ENCODE results near the gene TMEM184C. TPM values are rescaled to one million over a fixed set of nuclear protein-coding genes. Genes with fewer than 3 reads are reported as not detected.
A peak's percentile ranks its signal among the peaks of the same experiment; 100 is the strongest.

TMEM184C gene
- total RNA-seq, 1 experiment from 2014 or later, result 43.8 TPM

- Histone ChIP-seq H2AFZ (ENCODE audit: low read length) (no peak overlapping the region), H3K14ac (ENCODE audit: insufficient read depth, low read length) (no peak overlapping the region), H2BK20ac (ENCODE audit: low read depth, low read length, poor library complexity, severe bottlenecking) (no peak overlapping the region), H3K9ac (ENCODE audit: extremely low read depth, insufficient read length, low read length) (no peak overlapping the region), H3K9me3 (ENCODE audit: control insufficient read depth, low read depth, low read length) (no peaks in the 10 kb centered on the region), H3K4me1 (ENCODE audit: insufficient read depth, low read length) (no peaks in the 10 kb centered on the region; the same call in 1 of the 2 replicates), H3K23ac (ENCODE audit: insufficient read length, low read depth, low read length) (no peak overlapping the region), H3K56ac (ENCODE audit: insufficient read length, low read depth, low read length) (no peak overlapping the region), H4K20me1 (ENCODE audit: control insufficient read depth, insufficient read depth, insufficient read length) (no peaks in the 10 kb centered on the region), H2BK12ac (ENCODE audit: insufficient read length, low read depth, low read length) (no peak overlapping the region), H3K79me2 (ENCODE audit: insufficient read depth, low read length) (no peaks in the 10 kb centered on the region), H2AK5ac (ENCODE audit: insufficient read length, low read length) (no peak overlapping the region), H3K4me2 (ENCODE audit: insufficient read depth, insufficient read length, low read length) (no peak overlapping the region), H4K8ac (replicated peaks; ENCODE audit: insufficient read length, low read depth, low read length) (no peak overlapping the region), H3T11ph (ENCODE audit: low read length) (no peak overlapping the region), H4K5ac (ENCODE audit: insufficient read length, low read depth, low read length) (no peak overlapping the region), H4K91ac (ENCODE audit: insufficient read length, low read depth, low read length) (no peak overlapping the region), H2BK15ac (ENCODE audit: low read depth, low read length) (no peak overlapping the region), H3K27ac (ENCODE audit: insufficient read length, low read depth, low read length) (no peak overlapping the region), H2BK5ac (ENCODE audit: insufficient read length, low read length) (no peak overlapping the region), H2BK120ac (ENCODE audit: low read depth, low read length, poor library complexity, severe bottlenecking) (no peak overlapping the region), H3K18ac (ENCODE audit: insufficient read length, low read depth, low read length) (no peak overlapping the region), H3K23me2 (ENCODE audit: insufficient read length, low read depth, low read length, poor library complexity, severe bottlenecking) (no peaks in the 10 kb centered on the region), H3K4ac (ENCODE audit: low read depth, low read length) (no peak overlapping the region), H3K79me1 (ENCODE audit: insufficient read depth, low read depth, low read length, poor library complexity, severe bottlenecking) (no peaks in the 10 kb centered on the region), H3K27me3 (ENCODE audit: insufficient read depth, low read length) (no peaks in the 10 kb centered on the region)
- no peak for DNase-seq
- Mint-ChIP-seq H3K27me3 (ENCODE audit: low read depth) (no peaks in the 10 kb centered on the region), H3K27ac (peak overlapping the region; percentile 22 to 89 (median 77); a peak in 5 of 7 replicates), H3K4me3 (peak overlapping the region in 1 of 2 experiments; percentile 48; a peak in 2 of 5 replicates), H3K36me3 (ENCODE audit: insufficient read depth in 1 of 3, low read depth in 3 of 3) (peaks cover 16 to 65% (median 41%) of the 10 kb centered on the region in 3 experiments; a peak in 6 of 7 replicates), H3K4me1 (peaks cover 26 to 34% of the 10 kb centered on the region in 2 experiments), H3K9me3 (no peaks in the 10 kb centered on the region)
- no CpG with 5 or more reads among the region's 3 CpGs for WGBS (ENCODE audit: extremely low coverage, insufficient read length, low lambda C conversion rate)
- TF ChIP-seq CTCF (conservative IDR thresholded peaks at IDR 0.05), result no peak
Observed at GRCh38 chr4:147628415-147628814, 11.2 kb downstream of the TMEM184C start.
